Measurements from ENCODE around the gene NANOGP8.
"Not testable (repeated sequence)": the region's sequence is repeated elsewhere in the genome, so short reads cannot be mapped to it uniquely, and the experiment has no call there.

The NANOGP8 gene

DNA sequence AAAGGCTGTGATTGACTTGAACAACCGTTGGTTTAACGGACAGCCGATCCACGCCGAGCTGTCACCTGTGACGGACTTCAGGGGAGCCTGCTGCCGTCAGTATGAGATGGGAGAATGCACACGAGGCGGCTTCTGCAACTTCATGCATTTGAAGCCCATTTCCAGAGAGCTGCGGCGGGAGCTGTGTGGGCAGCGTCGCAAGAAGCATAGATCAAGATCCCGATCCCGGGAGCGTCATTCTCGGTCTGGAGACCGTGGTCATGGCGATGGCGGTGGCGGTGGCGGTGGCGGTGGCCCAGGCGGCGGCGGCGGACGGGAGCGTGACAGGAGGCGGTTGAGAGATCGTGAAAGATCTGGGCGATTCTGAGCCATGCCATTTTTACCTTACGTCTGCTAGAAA, 7.8 kb upstream of the NANOGP8 start:
- no peak for DNase-seq

DNA sequence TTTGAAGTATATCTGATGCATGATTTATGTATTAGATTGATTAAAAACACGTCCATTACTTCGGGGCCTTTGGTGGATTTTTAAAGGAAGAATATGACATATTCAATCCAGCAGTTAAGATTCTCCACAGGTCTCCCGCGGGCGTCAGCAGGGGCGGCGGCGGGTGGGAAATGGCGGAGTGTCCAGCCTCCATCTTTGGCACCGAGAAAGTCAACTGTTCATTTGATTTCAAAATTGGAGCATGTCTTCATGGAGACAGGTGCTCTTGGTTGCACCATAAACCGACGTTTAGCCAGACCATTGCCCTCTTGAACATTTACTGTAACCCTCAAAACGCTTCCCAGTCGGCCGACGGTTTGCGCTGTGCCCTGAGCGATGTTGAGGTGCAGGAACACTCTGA, 7.2 kb upstream of the NANOGP8 start:
- DNase-seq: no peak

DNA sequence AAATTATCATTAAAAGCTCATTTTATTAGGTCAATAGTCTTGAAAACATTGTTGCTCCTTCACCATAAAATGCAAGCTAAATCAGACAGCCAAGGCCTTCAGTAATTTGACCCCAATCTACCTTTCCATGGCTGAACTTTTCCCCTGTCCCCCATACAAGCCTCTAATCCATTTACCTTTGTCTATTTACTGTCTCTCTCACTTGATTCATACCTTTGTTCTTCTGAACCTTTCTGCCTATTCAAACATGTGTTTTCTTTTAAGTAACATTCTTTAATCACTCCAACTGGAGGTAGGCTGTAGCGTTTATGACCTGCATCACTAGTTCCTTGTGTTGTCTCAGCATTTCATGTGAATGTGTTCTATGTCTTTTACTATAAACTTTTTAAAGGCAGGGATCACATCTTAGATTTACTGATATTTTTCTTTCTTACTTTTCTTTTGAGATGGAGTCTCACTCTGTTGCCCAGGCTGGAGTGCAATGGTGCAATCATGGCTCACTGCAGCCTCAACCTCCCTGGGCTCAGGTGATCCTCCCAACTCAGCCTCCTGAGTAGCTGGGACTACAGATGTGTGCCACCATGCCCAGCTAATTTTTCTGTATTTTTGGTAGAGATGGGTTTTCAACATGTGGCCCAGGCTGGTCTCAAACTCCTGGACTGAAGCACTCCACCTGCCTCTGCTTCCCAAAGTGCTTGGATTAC, 5.2 kb upstream of the NANOGP8 start:
- no peak for DNase-seq

DNA sequence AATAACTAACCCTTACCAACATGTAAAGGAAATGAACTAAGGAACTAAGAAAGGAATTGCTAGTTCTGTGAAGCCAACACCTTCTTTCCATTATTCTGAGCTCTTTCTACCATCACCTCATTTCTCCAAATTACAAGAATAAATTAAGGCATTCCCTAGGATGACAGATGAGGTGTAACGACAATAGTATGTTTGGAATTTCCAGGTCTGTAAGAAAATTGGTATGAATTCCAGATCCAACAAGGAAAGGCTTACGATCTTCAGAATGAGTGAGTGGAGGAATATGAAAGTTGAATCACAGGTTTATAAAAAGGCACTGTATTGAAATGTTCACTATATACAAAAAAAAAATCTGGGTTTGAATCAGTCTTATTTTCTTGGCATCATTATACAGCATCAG, 4.5 kb upstream of the NANOGP8 start:
- no peak for DNase-seq

DNA sequence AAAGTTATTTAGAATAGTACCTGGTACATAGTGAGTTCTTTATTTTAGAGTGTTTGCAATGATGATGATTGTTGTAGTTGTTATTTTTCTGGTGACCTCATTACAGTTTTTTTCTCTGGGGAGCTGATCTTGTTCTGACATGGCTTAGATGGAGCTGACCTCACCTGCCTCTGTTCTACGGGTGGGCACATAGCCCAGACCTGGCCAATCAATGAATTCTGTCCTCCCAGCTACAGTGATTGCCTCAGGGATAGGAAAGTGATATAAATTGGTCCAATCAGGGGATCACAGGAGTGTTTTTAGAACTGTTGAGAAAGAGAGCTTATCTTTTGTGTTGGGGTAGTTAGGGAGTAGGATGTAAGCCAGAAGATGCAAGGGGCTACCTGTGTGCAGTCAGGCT, 3.2 kb upstream of the NANOGP8 start:
- no peak for DNase-seq

DNA sequence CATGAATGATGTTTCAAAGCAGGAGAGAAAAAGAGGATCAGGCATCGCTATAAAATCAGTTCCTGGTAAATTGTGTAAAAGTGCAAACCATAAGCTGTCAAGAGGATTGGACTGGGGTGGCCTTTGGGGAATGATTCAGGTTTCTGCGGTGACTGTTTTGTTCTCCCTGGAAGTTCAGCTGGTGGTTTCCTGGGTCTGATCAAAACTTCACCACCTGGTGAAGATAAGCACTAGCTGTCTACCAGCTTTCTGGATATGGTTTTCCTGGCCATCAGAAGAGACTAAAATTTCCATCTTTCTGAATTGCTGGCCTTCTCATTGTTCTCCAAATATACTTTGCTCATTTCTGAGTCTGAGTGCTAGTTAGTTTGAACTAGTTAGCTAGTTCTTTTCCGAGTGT, 2.7 kb upstream of the NANOGP8 start:
- DNase-seq: no peak

DNA sequence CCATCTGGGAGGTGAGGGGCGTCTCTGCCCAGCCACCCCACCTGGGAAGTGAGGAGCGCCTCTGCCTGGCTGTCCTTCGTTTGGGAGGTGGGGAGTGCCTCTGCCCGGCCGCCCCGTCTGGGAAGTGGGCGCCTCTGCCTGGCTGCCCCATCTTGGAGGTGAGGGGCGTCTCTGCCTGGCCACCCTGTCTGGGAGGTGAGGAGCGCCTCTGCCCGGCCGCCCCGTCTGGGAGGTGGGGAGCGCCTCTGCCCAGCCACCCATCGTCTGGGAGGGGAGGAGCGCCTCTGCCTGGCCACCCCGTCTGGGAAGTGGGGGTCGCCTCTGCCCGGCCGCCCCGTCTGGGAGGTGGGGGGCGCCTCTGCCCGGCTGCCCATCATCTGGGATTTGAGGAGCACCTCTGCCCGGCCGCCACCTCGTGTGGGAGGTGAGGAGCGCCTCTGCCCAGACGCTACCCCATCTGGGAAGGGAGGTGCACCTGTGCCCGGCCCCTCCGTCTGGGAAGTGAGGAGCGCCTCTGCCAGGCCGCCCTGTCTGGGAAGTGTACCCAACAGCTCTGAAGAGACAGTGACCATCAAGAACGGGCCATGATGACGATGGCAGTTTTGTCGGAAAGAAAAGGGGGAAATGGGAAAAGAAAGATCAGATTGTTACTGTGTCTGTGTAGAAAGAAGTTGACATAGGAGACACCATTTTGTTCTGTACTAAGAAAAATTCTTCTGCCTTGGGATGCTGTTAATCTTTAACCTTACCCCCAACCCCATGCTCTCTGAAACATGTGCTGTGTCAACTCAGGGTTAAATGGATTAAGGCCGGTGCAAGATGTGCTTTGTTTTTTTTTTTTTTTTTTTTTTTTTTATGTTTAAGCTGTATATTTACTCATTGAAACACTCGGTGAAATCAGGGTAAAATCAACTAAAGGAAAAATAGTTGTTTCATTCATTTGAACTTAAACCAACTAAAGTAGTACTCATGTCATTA, 2.4 kb downstream of the NANOGP8 start:
- not testable (repeated sequence) for DNase-seq

DNA sequence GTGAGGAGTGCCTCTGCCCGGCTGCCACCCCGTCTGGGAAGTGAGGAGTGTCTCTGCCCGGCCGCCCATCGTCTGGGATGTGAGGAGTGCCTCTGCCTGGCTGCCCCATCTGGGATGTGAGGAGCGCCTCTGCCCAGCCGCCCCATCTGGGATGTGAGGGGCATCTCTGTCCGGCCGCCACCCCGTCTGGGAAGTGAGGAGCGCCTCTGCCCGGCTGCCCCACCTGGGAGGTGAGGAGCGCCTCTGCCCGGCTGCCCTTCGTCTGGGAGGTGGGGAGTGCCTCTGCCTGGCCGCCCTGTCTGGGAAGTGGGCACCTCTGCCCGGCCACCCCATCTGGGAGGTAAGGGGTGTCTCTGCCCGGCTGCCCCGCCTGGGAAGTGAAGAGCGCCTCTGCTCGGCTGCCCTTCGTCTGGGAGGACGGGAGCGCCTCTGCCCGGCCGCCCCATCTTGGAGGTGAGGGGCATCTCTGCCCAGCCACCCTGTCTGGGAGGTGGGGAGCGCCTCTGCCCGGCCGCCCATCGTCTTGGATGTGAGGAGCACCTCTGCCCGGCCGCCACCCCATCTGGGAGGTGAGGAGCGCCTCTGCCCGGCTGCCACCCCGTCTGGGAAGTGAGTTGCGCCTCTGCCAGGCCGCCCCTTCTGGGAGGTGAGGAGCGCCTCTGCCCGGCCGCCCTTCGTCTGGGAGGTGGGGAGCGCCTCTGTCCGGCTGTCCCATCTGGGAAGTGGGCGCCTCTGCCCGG, 3.3 kb downstream of the NANOGP8 start:
- not testable (repeated sequence) for DNase-seq

DNA sequence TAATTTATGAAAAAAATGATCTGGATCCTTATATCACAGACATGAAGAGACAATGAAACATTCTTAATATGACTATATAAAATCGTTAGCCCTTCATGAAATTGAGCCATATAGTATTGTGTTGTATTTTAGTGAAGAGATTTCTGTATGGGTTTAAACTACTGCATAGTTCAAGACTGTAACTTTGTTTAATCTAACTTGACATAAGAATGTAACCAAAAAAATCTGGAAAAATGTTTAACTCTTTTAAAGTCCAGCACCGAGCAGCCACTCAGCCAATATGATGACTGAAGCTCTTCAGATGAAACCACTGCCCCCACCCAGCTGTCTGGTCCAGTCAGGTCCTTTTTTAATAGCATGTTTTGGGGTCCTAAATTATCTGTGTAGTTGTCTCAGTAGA, 4.9 kb downstream of the NANOGP8 start:
- DNase-seq: no peak

DNA sequence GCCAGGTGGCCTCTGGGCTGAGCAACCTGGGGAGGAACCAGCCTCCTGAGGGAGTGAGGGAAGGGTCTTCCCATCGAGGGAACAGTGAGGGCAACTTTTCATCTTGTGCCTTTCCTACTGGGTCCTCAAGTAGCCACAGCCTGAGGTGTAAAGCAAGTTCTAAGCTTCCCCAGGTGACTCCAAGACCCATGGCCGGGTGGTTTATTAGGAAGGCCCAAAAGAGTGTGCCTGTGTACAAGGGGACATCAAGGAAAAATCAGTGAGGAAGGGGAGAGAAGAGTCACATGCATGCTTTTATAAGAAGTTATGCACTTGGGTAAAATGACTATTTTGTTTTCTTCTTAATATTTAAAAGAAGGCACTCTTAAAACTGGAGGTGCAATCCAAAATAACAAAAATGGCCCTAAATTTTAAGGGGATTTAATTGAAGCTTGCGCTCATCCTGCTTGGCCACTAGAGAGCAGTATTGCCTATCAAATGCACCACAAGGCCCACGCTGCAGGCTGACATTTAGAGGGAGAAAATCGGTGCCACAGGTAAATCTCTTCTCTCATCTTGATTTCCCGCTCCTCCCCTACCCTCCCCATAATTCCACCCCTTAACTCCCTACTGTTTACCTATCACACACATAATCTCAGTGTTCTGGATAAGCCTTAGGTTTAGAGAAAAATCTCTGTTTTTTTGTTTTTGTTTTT, 6.7 kb downstream of the NANOGP8 start:
- DNase-seq: no peak

DNA sequence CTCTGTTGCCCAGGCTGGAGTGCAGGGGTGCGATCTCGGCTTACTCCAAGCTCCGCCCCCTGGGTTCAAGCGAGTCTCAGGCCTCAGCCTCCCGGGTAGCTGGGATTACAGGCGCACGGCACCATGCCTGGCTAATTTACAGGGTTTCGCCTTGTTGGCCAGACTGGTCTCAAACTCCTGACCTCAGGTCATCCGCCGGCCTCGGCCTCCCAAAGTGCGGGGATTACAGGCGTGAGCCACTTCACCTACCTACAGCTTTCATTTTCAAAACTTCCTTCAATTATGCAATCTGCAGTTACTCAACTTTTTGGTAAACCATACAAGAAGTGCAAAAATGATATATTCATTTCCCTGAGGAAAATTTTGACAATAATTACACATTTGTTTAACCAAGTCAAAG, 14.0 kb downstream of the NANOGP8 start:
- DNase-seq: no peak

DNA sequence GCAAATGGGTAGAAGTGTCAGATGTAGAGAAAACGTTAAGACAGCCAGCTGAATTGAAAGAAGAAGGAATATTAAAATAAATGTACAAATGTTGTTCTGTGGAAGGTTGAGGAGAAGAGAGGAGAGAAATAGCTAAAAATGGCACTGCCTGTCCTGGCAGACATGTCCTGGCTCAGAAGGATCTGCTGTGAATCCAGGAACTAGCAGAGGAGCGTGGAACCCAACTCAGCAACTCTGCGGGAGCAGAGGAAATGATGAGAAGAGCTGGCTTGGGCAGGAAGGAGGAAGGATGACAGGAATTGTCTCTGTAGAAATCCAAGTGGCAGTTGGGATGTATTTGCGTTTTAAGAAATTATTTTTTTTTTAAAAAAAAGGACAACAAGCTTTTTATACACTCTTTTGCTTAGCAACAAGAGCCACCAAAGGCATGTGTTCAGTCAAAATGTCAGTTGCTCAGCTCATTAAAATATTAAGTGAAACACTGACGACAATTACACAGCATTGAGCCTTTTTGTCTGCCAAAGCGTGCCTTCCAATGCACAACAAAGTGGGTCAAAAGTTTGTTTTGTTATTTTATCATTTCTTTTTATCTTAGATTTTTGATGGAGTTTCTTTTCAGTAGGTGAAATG, 16.1 kb downstream of the NANOGP8 start:
- DNase-seq: no peak

DNA sequence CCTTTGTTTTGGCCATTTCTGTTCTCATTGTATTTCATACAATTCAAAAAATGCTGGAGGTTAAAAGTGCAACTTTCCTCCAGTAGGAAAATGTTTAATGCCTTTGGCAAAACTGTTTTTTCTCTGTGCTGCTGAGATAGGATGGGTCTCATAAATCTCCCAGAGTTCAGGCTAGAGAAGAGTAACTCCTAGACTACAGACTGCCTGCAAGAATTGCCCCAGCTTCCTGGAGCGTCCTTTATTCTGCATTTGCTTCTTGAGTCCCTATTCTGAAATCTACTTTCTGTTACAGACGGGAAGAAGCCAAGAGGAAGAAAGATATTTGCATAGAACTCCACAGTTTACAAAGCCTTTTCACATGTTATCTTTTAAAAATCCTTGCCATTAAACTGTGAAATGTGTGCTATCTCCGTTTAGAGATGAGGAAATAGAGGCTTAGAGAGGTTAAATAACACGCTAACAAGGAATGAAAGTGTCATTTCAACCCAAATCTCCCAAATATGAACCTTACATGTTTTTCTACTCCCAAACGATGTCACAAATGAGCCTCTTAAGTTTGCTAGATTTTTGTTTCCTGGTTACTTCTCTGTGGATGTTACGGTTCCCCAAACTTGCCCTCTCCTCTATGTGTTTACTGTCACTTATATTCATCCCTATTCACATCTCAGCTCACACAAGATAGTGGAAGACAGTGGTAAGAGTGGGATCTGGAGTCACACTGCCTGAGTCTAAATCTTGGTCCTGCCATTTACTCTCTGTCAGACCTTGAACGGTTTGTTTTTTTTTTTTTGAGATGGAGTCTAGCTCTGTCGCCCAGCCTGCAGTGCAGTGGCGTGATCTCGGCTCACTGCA, 17.4 kb downstream of the NANOGP8 start:
- DNase-seq: no peak

DNA sequence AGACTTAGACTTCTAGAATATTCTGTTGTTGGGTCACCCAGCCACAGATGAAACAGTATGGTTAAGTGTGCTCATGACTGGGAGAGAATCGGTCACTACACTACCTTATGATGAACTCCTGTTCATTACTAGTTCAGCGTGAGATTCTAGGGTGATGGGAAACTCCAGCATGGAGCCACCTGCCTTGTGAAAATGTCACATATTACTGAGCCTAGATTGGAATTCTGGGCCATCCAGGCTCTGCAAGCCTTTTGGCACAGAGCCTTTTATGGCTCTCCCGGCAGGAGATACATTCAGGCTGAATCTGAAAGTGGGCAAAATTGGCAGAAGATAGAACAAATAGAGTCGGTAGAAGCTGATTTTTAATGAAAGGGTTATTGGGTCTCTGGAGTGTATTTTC, 19.0 kb downstream of the NANOGP8 start:
- DNase-seq: no peak

DNA sequence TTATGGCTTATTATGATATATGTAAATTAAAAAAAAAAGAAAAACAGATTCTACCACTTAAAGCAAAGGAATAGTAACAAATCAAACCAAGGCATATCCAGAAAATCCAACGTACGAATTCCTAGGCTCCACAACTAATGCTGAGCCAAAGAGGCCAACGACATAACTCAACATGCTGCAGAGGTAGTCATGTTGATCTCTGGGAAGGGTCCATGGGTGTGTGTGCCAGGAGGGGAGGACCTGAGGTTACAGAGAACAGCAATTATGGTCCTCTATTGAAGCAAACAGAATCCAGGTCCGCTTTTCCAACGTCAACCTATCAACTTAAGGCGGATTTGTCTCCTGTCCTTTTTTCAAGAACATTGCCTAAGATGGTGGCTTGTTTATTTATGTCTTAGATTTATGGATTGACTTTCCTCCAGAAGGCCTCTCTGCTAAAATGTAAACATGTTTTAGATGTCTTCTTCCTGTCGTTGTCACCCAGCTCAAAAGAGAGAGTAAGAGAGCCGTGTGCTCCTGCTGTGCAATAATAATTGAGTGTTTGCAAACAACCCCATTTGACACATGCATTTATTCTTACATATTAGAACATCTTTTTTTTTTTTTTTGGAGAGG, 20.4 kb downstream of the NANOGP8 start:
- no peak for DNase-seq

DNA sequence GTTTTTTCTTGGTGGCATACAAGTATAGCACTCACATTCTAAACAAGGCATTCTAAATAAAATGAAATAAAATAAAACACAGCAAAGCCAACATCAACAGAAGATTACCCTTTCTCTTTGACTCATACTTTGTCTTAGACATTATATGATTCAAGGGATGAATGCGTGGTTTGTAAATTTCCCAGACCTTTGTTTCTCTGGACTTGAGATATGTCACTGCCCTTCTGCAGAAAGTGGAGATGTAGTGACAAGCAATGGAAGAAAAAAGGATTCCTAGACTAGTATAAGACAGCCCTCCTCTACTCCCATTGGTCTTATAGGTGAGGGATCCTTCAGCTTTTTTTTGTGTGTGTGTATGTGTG, 22.4 kb downstream of the NANOGP8 start:
- no peak for DNase-seq

DNA sequence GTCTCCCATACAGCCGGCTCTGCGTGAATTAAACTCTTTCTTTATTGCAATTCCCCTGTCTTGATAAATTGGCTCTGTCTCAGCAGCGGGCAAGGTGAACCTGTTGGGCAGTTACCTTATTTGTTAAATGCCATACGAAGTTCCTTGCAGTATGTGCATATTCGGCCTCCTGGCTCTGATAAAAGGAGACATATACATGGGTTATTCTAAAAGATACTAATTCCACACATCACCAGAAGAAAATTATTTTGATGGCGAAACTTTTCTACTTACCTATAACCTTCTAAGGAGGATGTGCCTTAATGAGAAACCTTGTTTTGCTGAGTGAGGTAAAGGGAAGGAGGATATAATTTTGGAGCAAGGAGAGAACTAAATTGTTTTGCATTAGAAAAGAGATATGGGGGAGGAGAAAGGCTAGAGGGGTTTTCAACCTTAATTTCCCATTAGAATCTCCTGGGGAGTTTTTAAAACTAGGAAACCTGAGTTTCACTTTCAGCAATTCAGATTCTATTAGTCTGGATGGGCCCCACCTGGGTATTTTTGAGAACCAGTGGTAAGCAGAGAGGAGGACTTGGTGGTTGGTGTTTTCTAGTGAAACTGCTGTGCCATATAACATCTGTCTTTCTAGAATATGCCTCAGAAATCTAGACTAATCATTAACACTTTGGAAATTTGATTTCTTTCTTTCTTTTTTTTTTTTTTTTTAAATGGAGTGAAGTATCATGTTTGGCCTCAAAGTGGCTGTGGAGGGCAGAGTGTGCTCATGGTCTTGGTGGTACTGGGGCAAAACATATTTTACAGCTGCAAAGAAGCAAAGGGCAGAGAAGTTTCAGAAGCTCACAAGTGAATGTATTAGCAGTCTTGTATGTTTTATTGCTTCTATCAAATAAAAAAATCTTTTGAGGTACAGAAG, 23.0 kb downstream of the NANOGP8 start:
- DNase-seq: no peak

DNA sequence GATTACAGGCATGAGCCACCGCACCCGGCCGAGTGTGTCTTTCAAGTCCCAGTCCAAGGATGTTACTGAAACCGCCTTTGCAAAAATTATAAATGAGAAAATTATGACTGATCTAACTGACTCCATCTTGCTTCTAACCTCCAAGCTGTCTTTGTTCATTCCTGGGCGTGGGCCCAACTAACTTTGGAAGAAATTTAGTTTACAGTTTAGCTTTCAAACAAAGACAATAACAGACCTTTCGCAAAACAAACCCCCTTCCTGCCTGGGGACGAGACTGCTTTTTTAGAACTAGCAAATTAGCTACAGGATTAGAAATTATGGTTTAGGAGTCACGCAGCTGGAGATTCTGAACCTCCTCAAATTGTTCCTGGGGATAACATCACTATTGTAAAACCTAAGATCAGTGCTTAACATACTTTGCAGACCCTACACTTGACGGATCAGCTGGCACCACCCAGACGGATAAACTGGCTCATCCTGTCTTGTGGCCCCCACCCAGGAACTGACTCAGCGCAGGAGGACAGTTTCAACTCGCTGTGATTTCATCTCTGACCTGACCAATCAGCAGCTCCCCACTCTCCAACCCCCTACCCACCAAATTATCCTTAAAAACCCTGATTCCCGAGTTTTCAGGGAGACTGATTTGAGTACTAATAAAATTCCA, 23.8 kb downstream of the NANOGP8 start:
- DNase-seq: no peak

DNA sequence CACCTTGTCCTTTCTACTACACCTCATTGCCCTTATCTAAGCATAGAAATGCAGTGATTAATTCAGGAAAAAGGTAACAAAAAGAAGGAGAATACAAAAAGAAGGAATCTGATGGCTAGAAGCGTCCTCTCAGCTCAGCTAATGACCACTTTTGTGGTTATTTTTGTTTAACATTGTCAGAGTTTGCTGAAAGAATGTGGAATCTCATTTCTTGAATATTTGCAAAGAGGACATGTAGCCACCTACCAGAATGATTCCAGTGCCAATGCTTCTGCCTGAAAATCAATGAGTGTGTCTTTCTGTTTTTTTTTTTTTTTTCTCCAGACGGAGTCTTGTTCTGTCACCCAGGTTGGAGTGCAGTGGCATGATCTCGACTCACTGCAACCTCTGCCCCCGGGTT, 24.5 kb downstream of the NANOGP8 start:
- DNase-seq: no peak
